ENCODE measurements around the gene TCTN1. TPM values are rescaled to one million over a fixed set of nuclear protein-coding genes. Genes with fewer than 3 reads are reported as not detected.

TCTN1 gene
- total RNA-seq, 1 donor from 2014 or later: 31.4 TPM

- Histone ChIP-seq H3K27ac (no peak overlapping the region), H3K9me3 (no peaks in the 10 kb centered on the region), H3K4me1 (peaks cover 81% of the 10 kb centered on the region), H3K36me3 (no peaks in the 10 kb centered on the region), H3K27me3 (no peaks in the 10 kb centered on the region), H3K4me3 (no peak overlapping the region)
- intact Hi-C loops (cut with DNase I): loop anchor here (5.0 kb wide), 1 partner anchor 34 kb away; no protein-coding TSS in a partner anchor
- no peak for TF ChIP-seq CTCF (IDR thresholded peaks at IDR 0.05)
- TF ChIP-seq POLR2A (IDR thresholded peaks at IDR 0.05): no peak
- TF ChIP-seq POLR2AphosphoS5 (IDR thresholded peaks at IDR 0.05; ENCODE audit: insufficient read depth in 1 of 2, low read depth in 1 of 2): no peak
- DNase-seq (ENCODE audit: extremely low spot score in 2 of 2): no peak
Observed at GRCh38 chr12:110576504-110576903, 37.4 kb upstream of the TCTN1 start.

GRCh38 chr12:110577864-110578693 lies 35.9 kb upstream of the TCTN1 start:
- TF ChIP-seq POLR2AphosphoS5 (IDR thresholded peaks at IDR 0.05; ENCODE audit: insufficient read depth in 1 of 2, low read depth in 1 of 2) (peak in 1 of 2 donors; percentile 80), CTCF (IDR thresholded peaks at IDR 0.05) (no peak)
- Histone ChIP-seq H3K27me3 (no peaks in the 10 kb centered on the region), H3K4me1 (peaks cover 87% of the 10 kb centered on the region), H3K4me3 (peak overlapping the region in 1 of 2 donors; percentile 1), H3K9me3 (no peaks in the 10 kb centered on the region), H3K27ac (peak overlapping the region; percentile 87), H3K36me3 (no peaks in the 10 kb centered on the region)
- intact Hi-C loops (cut with DNase I): loop anchor here (5.0 kb wide), 1 partner anchor 36 kb away; no protein-coding TSS in a partner anchor
- DNase-seq (ENCODE audit: extremely low spot score in 2 of 2): no peak

- peaks cover 85% of the 10 kb centered on the region for H3K4me1 ChIP-seq
- H3K27ac ChIP-seq: peak overlapping the region; percentile 87
- intact Hi-C loops (cut with DNase I): loop anchor here (5.0 kb wide), 1 partner anchor 37 kb away; no protein-coding TSS in a partner anchor
- H3K27me3 ChIP-seq: no peaks in the 10 kb centered on the region
- no peaks in the 10 kb centered on the region for H3K9me3 ChIP-seq
- DNase-seq (ENCODE audit: extremely low spot score in 2 of 2): no peak
- TF ChIP-seq POLR2AphosphoS5 (IDR thresholded peaks at IDR 0.05; ENCODE audit: insufficient read depth in 1 of 2, low read depth in 1 of 2) (peak in 1 of 2 donors; percentile 47), CTCF (IDR thresholded peaks at IDR 0.05) (no peak), POLR2A (IDR thresholded peaks at IDR 0.05) (no peak)
- peak overlapping the region in 1 of 2 donors; percentile 5 for H3K4me3 ChIP-seq
- H3K36me3 ChIP-seq: no peaks in the 10 kb centered on the region
Observed at GRCh38 chr12:110578694-110579534, 35.0 kb upstream of the TCTN1 start.

GRCh38 chr12:110579535-110580253 lies 34.2 kb upstream of the TCTN1 start:
- H3K27me3 ChIP-seq: no peaks in the 10 kb centered on the region
- no peaks in the 10 kb centered on the region for H3K9me3 ChIP-seq
- peaks cover 85% of the 10 kb centered on the region for H3K4me1 ChIP-seq
- TF ChIP-seq POLR2AphosphoS5 (IDR thresholded peaks at IDR 0.05; ENCODE audit: insufficient read depth in 1 of 2, low read depth in 1 of 2) (no peak), POLR2A (IDR thresholded peaks at IDR 0.05) (no peak)
- H3K36me3 ChIP-seq: no peaks in the 10 kb centered on the region
- peak overlapping the region; percentile 87 for H3K27ac ChIP-seq
- DNase-seq (ENCODE audit: extremely low spot score in 2 of 2): no peak
- intact Hi-C loops (cut with DNase I): loop anchor here (5.0 kb wide), 1 partner anchor 37 kb away; no protein-coding TSS in a partner anchor
- H3K4me3 ChIP-seq: no peak overlapping the region

- Histone ChIP-seq H3K4me3 (peak overlapping the region; percentile 72 to 95), H3K27me3 (no peaks in the 10 kb centered on the region), H3K4me1 (peaks cover 79% of the 10 kb centered on the region), H3K9me3 (no peaks in the 10 kb centered on the region), H3K36me3 (no peaks in the 10 kb centered on the region), H3K27ac (peak overlapping the region; percentile 93)
- intact Hi-C loops (cut with DNase I): no loop called here
- DNase-seq (ENCODE audit: extremely low spot score in 2 of 2): no peak
- TF ChIP-seq CTCF (IDR thresholded peaks at IDR 0.05): no peak
- TF ChIP-seq POLR2AphosphoS5 (IDR thresholded peaks at IDR 0.05; ENCODE audit: insufficient read depth in 1 of 2, low read depth in 1 of 2): no peak
- TF ChIP-seq POLR2A (IDR thresholded peaks at IDR 0.05): no peak
Observed at GRCh38 chr12:110581931-110582275, 32.0 kb upstream of the TCTN1 start.

Measured in vagina (tissue), 2 donors.